Ectodermal cell (in vitro differentiated cells): ENCODE measurements around the gene CCNK.

ENCODE experiments used
- H3K27ac ChIP-seq: 2 replicates; pipeline ENCODE4 v1.7.0; 2013; ENCODE audit warnings: mild to moderate bottlenecking, low read depth, low read length; ENCODE audit not compliant: insufficient read depth, poor library complexity, severe bottlenecking
- H3K27me3 ChIP-seq: 2 replicates; pipeline ENCODE4 v1.7.0; 2013; ENCODE audit warnings: mild to moderate bottlenecking, low read length; ENCODE audit not compliant: insufficient read depth, control insufficient read depth, poor library complexity, severe bottlenecking
- H3K36me3 ChIP-seq: one replicate; pipeline ENCODE4 v1.7.0; 2013; ENCODE audit warnings: low read length; ENCODE audit not compliant: control insufficient read depth, insufficient read depth
- H3K4me1 ChIP-seq: one replicate; pipeline ENCODE4 v1.7.0; 2013; ENCODE audit warnings: low read length; ENCODE audit not compliant: control insufficient read depth, insufficient read depth
- H3K4me3 ChIP-seq: 2 replicates; pipeline ENCODE4 v1.7.0; 2013; ENCODE audit warnings: low read depth, low read length, control low read depth; ENCODE audit not compliant: insufficient read depth
- H3K9me3 ChIP-seq: 2 replicates; pipeline ENCODE4 v1.7.0; 2013; ENCODE audit warnings: mild to moderate bottlenecking, low read length, moderate library complexity; ENCODE audit not compliant: control insufficient read depth
- WGBS, 2 experiments: methylation state at CpG; one replicate each; pipeline ENCODE4 v1.1.7; 2013; ENCODE audit warnings: missing lambda C conversion rate in 2 of 2; 5-methylcytosine and 5-hydroxymethylcytosine counted together

Gene CCNK

GRCh38 chr14:99550387-99550992, 69.3 kb downstream of the CCNK start:
- no peak overlapping the region for H3K27ac ChIP-seq
- no peaks in the 10 kb centered on the region for H3K27me3 ChIP-seq
- H3K36me3 ChIP-seq = no peaks in the 10 kb centered on the region
- 94% methylated on average over 11 of the region's 11 CpGs for WGBS, 2 experiments
- H3K4me1 ChIP-seq = peaks cover 38% of the 10 kb centered on the region
- H3K9me3 ChIP-seq = no peaks in the 10 kb centered on the region
- no peak overlapping the region for H3K4me3 ChIP-seq

GRCh38 chr14:99551034-99551922, 70.1 kb downstream of the CCNK start:
- peaks cover 30% of the 10 kb centered on the region for H3K4me1 ChIP-seq
- H3K27ac ChIP-seq = no peak overlapping the region
- WGBS, 2 experiments = 87 to 89% methylated on average over 11 of the region's 11 CpGs
- no peaks in the 10 kb centered on the region for H3K27me3 ChIP-seq
- H3K36me3 ChIP-seq = no peaks in the 10 kb centered on the region
- H3K4me3 ChIP-seq = no peak overlapping the region
- no peaks in the 10 kb centered on the region for H3K9me3 ChIP-seq

- H3K27me3 ChIP-seq = no peaks in the 10 kb centered on the region
- no peak overlapping the region for H3K27ac ChIP-seq
- H3K36me3 ChIP-seq = no peaks in the 10 kb centered on the region
- no peak overlapping the region for H3K4me3 ChIP-seq
- no peaks in the 10 kb centered on the region for H3K9me3 ChIP-seq
- WGBS, 2 experiments = 86 to 88% methylated on average over 9 of the region's 9 CpGs
- peaks cover 22% of the 10 kb centered on the region for H3K4me1 ChIP-seq
Observed at GRCh38 chr14:99552021-99552553, 70.9 kb downstream of the CCNK start.

- H3K4me3 ChIP-seq = no peak overlapping the region
- no peaks in the 10 kb centered on the region for H3K9me3 ChIP-seq
- H3K27ac ChIP-seq = no peak overlapping the region
- no peaks in the 10 kb centered on the region for H3K36me3 ChIP-seq
- WGBS, 2 experiments = 87 to 89% methylated on average over 13 of the region's 13 CpGs
- no peaks in the 10 kb centered on the region for H3K27me3 ChIP-seq
- H3K4me1 ChIP-seq = peaks cover 21% of the 10 kb centered on the region
Observed at GRCh38 chr14:99552572-99553216, 71.5 kb downstream of the CCNK start.

GRCh38 chr14:99554184-99554583, 73.0 kb downstream of the CCNK start:
- Histone ChIP-seq H3K9me3 (no peaks in the 10 kb centered on the region), H3K4me1 (peaks cover 14% of the 10 kb centered on the region), H3K27ac (no peak overlapping the region), H3K4me3 (no peak overlapping the region), H3K27me3 (no peaks in the 10 kb centered on the region), H3K36me3 (no peaks in the 10 kb centered on the region)
- WGBS, 2 experiments = 79 to 80% methylated on average over 12 of the region's 12 CpGs

GRCh38 chr14:99554757-99555531, 73.7 kb downstream of the CCNK start:
- Histone ChIP-seq H3K4me1 (peaks cover 7% of the 10 kb centered on the region), H3K4me3 (no peak overlapping the region), H3K27ac (no peak overlapping the region), H3K27me3 (no peaks in the 10 kb centered on the region), H3K9me3 (no peaks in the 10 kb centered on the region), H3K36me3 (no peaks in the 10 kb centered on the region)
- WGBS, 2 experiments = 85% methylated on average over 9 of the region's 9 CpGs

GRCh38 chr14:99556134-99556791, 75.1 kb downstream of the CCNK start:
- no peaks in the 10 kb centered on the region for H3K9me3 ChIP-seq
- H3K4me3 ChIP-seq = no peak overlapping the region
- no peaks in the 10 kb centered on the region for H3K27me3 ChIP-seq
- H3K27ac ChIP-seq = no peak overlapping the region
- H3K4me1 ChIP-seq = peaks cover 10% of the 10 kb centered on the region
- H3K36me3 ChIP-seq = no peaks in the 10 kb centered on the region
- 95% methylated on average over 10 of the region's 10 CpGs for WGBS, 2 experiments

GRCh38 chr14:99559286-99559990, 78.2 kb downstream of the CCNK start:
- WGBS, 2 experiments = 86% methylated on average over 16 of the region's 16 CpGs

GRCh38 chr14:99560403-99560802, 79.2 kb downstream of the CCNK start:
- H3K27me3 ChIP-seq = no peaks in the 10 kb centered on the region
- 90 to 92% methylated on average over 13 of the region's 13 CpGs for WGBS, 2 experiments
- H3K4me1 ChIP-seq = peaks cover 48% of the 10 kb centered on the region
- no peak overlapping the region for H3K4me3 ChIP-seq
- no peak overlapping the region for H3K27ac ChIP-seq
- H3K36me3 ChIP-seq = no peaks in the 10 kb centered on the region
- no peaks in the 10 kb centered on the region for H3K9me3 ChIP-seq

More at GRCh38 chr14:99559286-99559990, 78.2 kb downstream of the CCNK start:
- Histone ChIP-seq H3K4me3 (no peak overlapping the region), H3K27ac (no peak overlapping the region), H3K9me3 (no peaks in the 10 kb centered on the region), H3K4me1 (peaks cover 38% of the 10 kb centered on the region), H3K27me3 (no peaks in the 10 kb centered on the region), H3K36me3 (no peaks in the 10 kb centered on the region)
